CD4-positive, alpha-beta T cell treated with Interferon alpha-2 for 1 hour (primary cell): Measurements from ENCODE around the gene SCAI.
"Not testable (repeated sequence)": the region's sequence is repeated elsewhere in the genome, so short reads cannot be mapped to it uniquely, and the experiment has no call there.

ENCODE experiments used
- DNase-seq, 2 donors: peaks; one replicate each; pipeline ENCODE4 v3.0.0-alpha.2; 2020 to 2022

SCAI gene

GRCh38 chr9:125012013-125012412, 131.3 kb downstream of the SCAI start:
- not testable (repeated sequence) for DNase-seq

- no peak for DNase-seq
These were observed 134.7 kb downstream of the SCAI start for GRCh38 chr9:125008599-125008998.

GRCh38 chr9:125003332-125003731, 140.0 kb downstream of the SCAI start:
- no peak for DNase-seq

- no peak for DNase-seq
These were observed 159.6 kb downstream of the SCAI start for GRCh38 chr9:124983698-124984097.

- DNase-seq: no peak
These were observed 162.9 kb downstream of the SCAI start for GRCh38 chr9:124980431-124980830.

- no peak for DNase-seq
These were observed 168.2 kb downstream of the SCAI start for GRCh38 chr9:124975131-124975530.

GRCh38 chr9:124973807-124974206, 169.5 kb downstream of the SCAI start:
- no peak for DNase-seq

GRCh38 chr9:124972241-124972770, 171.0 kb downstream of the SCAI start:
- DNase-seq: no peak

- no peak for DNase-seq
These were observed 173.9 kb downstream of the SCAI start for GRCh38 chr9:124969401-124969800.

GRCh38 chr9:124968238-124968637, 175.1 kb downstream of the SCAI start:
- DNase-seq: no peak

- DNase-seq: peak; percentile 15 to 57
These were observed 177.4 kb downstream of the SCAI start for GRCh38 chr9:124965775-124966568.

- DNase-seq: no peak
These were observed 178.7 kb downstream of the SCAI start for GRCh38 chr9:124964604-124965003.

GRCh38 chr9:124964056-124964455, 179.3 kb downstream of the SCAI start:
- no peak for DNase-seq

- no peak for DNase-seq
These were observed 182.9 kb downstream of the SCAI start for GRCh38 chr9:124960409-124960752.

- not testable (repeated sequence) for DNase-seq
These were observed 183.5 kb downstream of the SCAI start for GRCh38 chr9:124959671-124960408.

- DNase-seq: no peak
These were observed 189.1 kb downstream of the SCAI start for GRCh38 chr9:124954255-124954654.

GRCh38 chr9:124950050-124950718, 193.1 kb downstream of the SCAI start:
- DNase-seq: no peak

GRCh38 chr9:124949387-124949786, 193.9 kb downstream of the SCAI start:
- DNase-seq: no peak

GRCh38 chr9:124947727-124948391, 195.5 kb downstream of the SCAI start:
- no peak for DNase-seq

GRCh38 chr9:124946167-124946566, 197.2 kb downstream of the SCAI start:
- no peak for DNase-seq

- DNase-seq: peak; percentile 63 to 75
These were observed 201.4 kb downstream of the SCAI start for GRCh38 chr9:124941679-124942561.
